HFF-Myc (cell line): ENCODE measurements around the gene ACSS2.

Source experiments
- DNase-seq: peaks from one replicate; pipeline ENCODE4 v3.0.0-alpha.2; 2011; ENCODE audit warnings: low read depth; ENCODE audit errors: extremely low read depth
- H3K4me3 ChIP-seq: replicated peaks from 2 replicates; pipeline ENCODE4 v1.5.1; 2011; ENCODE audit warnings: low read depth, mild to moderate bottlenecking, control low read depth, low read length
- CTCF ChIP-seq: IDR thresholded peaks from 2 replicates; pipeline ENCODE4 v1.5.1; 2012; ENCODE audit warnings: mild to moderate bottlenecking, low read depth, low read length, control low read depth; ENCODE audit errors: missing control alignments

The ACSS2 gene

GRCh38 chr20:34915131-34915530 is 38.7 kb downstream of the ACSS2 start:
- no peak overlapping the region for H3K4me3 ChIP-seq
- TF ChIP-seq CTCF = no peak
- no peak for DNase-seq

GRCh38 chr20:34915749-34916455 is 39.5 kb downstream of the ACSS2 start:
- no peak for DNase-seq
- TF ChIP-seq CTCF = no peak
- H3K4me3 ChIP-seq = no peak overlapping the region

- no peak for TF ChIP-seq CTCF
- no peak for DNase-seq
- no peak overlapping the region for H3K4me3 ChIP-seq
These were observed 40.5 kb downstream of the ACSS2 start for GRCh38 chr20:34916774-34917354.

GRCh38 chr20:34920055-34920454 is 43.6 kb downstream of the ACSS2 start:
- TF ChIP-seq CTCF = no peak
- no peak for DNase-seq
- H3K4me3 ChIP-seq = no peak overlapping the region

GRCh38 chr20:34921436-34921835 is 45.0 kb downstream of the ACSS2 start:
- no peak overlapping the region for H3K4me3 ChIP-seq
- no peak for TF ChIP-seq CTCF
- no peak for DNase-seq

- TF ChIP-seq CTCF = no peak
- no peak overlapping the region for H3K4me3 ChIP-seq
- DNase-seq = no peak
These were observed 46.4 kb downstream of the ACSS2 start for GRCh38 chr20:34922654-34923381.
